Activated CD4-positive, alpha-beta T cell treated with anti-CD3 and anti-CD28 coated beads, Interleukin-2, Interleukin-4, amounts not matched to agents 100 ng/mL and 50 ng/mL, durations not matched to agents 16 hours and 8 hours (primary cell): ENCODE measurements around the gene BEAN1.

Experiments
- DNase-seq: peaks from one replicate; pipeline ENCODE4 v3.0.0-alpha.2; 2020; ENCODE audit warnings: low spot score

The BEAN1 gene

GRCh38 chr16:66427036-66427860 lies at the start of gene BEAN1:
TSS of gene BEAN1 (plus strand) at chr16:66427295. CDS start at chr16:66437677, 10,382 bp downstream.
- no peak for DNase-seq

- no peak for DNase-seq
Measured at GRCh38 chr16:66377324-66377723, 49.8 kb upstream of the BEAN1 start.

GRCh38 chr16:66378741-66379570 lies 48.1 kb upstream of the BEAN1 start:
- no peak for DNase-seq

- DNase-seq: no peak
Measured at GRCh38 chr16:66379571-66379941, 47.5 kb upstream of the BEAN1 start.

- no peak for DNase-seq
Measured at GRCh38 chr16:66380421-66380820, 46.7 kb upstream of the BEAN1 start.

- no peak for DNase-seq
Measured at GRCh38 chr16:66381585-66382170, 45.4 kb upstream of the BEAN1 start.

- DNase-seq: no peak
Measured at GRCh38 chr16:66382171-66382965, 44.7 kb upstream of the BEAN1 start.

- DNase-seq: no peak
Measured at GRCh38 chr16:66382966-66383299, 44.2 kb upstream of the BEAN1 start.

- no peak for DNase-seq
Measured at GRCh38 chr16:66383551-66383950, 43.5 kb upstream of the BEAN1 start.

GRCh38 chr16:66385415-66385814 lies 41.7 kb upstream of the BEAN1 start:
- no peak for DNase-seq

GRCh38 chr16:66386629-66387622 lies 40.2 kb upstream of the BEAN1 start:
- no peak for DNase-seq

GRCh38 chr16:66387817-66388332 lies 39.2 kb upstream of the BEAN1 start:
- no peak for DNase-seq

- DNase-seq: no peak
Measured at GRCh38 chr16:66388350-66389139, 38.5 kb upstream of the BEAN1 start.

GRCh38 chr16:66389256-66390176 lies 37.6 kb upstream of the BEAN1 start:
- DNase-seq: no peak

- DNase-seq: no peak
Measured at GRCh38 chr16:66390346-66391108, 36.6 kb upstream of the BEAN1 start.

- no peak for DNase-seq
Measured at GRCh38 chr16:66391726-66392670, 35.1 kb upstream of the BEAN1 start.
